Esophagus squamous epithelium (tissue), 4 donors: Measurements from ENCODE around the gene NMT1.

Experiments
- POLR2A ChIP-seq, 4 donors: fragments of 450-650 bp; IDR thresholded peaks; one replicate each; pipeline ENCODE4 v1.6.1; 2017; ENCODE audit warnings: antibody characterized with exemption in 4 of 4, mild to moderate bottlenecking in 4 of 4, moderate library complexity in 3 of 4
- TF ChIP-seq, protein P1 (sequence below), 6 experiments: fragments of 450-650 bp in 4 of 6; fragments of 200-600 bp in 2 of 6; sonication (generic) in 2 of 6; IDR thresholded peaks; one replicate each; pipeline ENCODE4 v1.5.1; 2016 to 2019; ENCODE audit warnings: antibody characterized with exemption in 6 of 6, mild to moderate bottlenecking in 4 of 6, moderate library complexity in 4 of 6

DNA sequence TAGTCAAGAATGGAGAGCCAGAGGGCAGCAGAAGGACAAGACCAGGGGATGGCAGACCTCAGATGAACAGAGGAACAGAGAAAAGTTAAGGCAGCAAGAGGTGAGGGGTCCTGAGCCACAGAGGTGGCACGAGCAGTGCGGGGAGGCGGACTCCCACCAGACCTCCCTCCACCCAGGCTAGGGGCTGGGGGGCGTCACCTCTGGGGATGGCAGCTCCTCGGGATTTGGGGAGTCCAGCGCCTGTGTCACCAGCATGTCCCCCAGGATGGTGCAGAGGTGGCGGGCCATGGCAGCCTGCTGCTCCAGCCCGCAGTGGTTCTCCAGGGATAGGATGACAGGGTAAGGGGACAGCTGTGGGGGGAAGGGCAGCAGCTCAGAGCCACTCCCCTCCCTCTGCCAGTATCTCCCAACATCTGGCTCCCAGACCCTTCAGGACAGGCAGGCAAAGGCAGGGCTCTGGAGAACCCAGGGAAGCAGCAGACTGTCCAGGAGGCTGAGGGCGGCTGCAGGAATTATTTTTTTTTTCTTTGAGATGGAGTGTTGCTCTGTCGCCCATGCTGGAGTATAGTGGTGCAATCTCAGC, 55.4 kb downstream of the NMT1 start:
- TF ChIP-seq, protein P1, sequence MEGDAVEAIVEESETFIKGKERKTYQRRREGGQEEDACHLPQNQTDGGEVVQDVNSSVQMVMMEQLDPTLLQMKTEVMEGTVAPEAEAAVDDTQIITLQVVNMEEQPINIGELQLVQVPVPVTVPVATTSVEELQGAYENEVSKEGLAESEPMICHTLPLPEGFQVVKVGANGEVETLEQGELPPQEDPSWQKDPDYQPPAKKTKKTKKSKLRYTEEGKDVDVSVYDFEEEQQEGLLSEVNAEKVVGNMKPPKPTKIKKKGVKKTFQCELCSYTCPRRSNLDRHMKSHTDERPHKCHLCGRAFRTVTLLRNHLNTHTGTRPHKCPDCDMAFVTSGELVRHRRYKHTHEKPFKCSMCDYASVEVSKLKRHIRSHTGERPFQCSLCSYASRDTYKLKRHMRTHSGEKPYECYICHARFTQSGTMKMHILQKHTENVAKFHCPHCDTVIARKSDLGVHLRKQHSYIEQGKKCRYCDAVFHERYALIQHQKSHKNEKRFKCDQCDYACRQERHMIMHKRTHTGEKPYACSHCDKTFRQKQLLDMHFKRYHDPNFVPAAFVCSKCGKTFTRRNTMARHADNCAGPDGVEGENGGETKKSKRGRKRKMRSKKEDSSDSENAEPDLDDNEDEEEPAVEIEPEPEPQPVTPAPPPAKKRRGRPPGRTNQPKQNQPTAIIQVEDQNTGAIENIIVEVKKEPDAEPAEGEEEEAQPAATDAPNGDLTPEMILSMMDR (IDR thresholded peaks at IDR 0.05), result no peak
- TF ChIP-seq POLR2A (IDR thresholded peaks at IDR 0.05), result no peak
